WTC11 (cell line): ENCODE measurements around the gene MAPK12. TPM values are rescaled to one million over a fixed set of nuclear protein-coding genes. Genes with fewer than 3 reads are reported as not detected.

ENCODE experiments used
- ATAC-seq: fragments of 200-7000 bp; cut with Tn5 transposase; 2 replicates; pipeline ENCODE4 v1.10.0; 2021; ENCODE audit warnings: mild to moderate bottlenecking, moderate library complexity
- CTCF ChIA-PET: fragments of 300-600 bp; sonication (Branson Sonifier 250); formaldehyde crosslinking; loops from one replicate; lab custom pipeline; 2021; ENCODE audit warnings: antibody characterized with exemption; lab: Charles Lee
- POLR2A ChIA-PET: fragments of 350-600 bp; sonication (Branson Sonifier 250); formaldehyde crosslinking; loops from one replicate; lab custom pipeline; 2021; ENCODE audit warnings: antibody characterized with exemption; lab: Charles Lee
- DNase-seq: peaks from one replicate; pipeline ENCODE4 v3.0.0; 2021; ENCODE audit warnings: low spot score
- H3K27ac Mint-ChIP-seq: 2 replicates; pipeline ENCODE4 v1.8.0; 2021; ENCODE audit warnings: mixed read lengths
- H3K27me3 Mint-ChIP-seq: 2 replicates; pipeline ENCODE4 v1.8.0; 2021; ENCODE audit warnings: low read depth, mild to moderate bottlenecking, moderate library complexity, mixed read lengths
- H3K36me3 Mint-ChIP-seq: 2 replicates; pipeline ENCODE4 v1.8.0; 2021; ENCODE audit warnings: mixed read lengths
- H3K4me1 Mint-ChIP-seq: 2 replicates; pipeline ENCODE4 v1.8.0; 2022; ENCODE audit warnings: mixed read lengths
- H3K4me3 Mint-ChIP-seq: 2 replicates; pipeline ENCODE4 v1.8.0; 2021; ENCODE audit warnings: mild to moderate bottlenecking, moderate library complexity, mixed read lengths
- H3K9me3 Mint-ChIP-seq: 2 replicates; pipeline ENCODE4 v1.8.0; 2021; ENCODE audit warnings: mixed read lengths
- ARID4B ChIP-seq: sonication (generic); formaldehyde crosslinking; IDR thresholded peaks from 2 replicates; pipeline ENCODE4 v1.8.0; 2023; ENCODE audit warnings: missing genetic modification reagents, mild to moderate bottlenecking, borderline replicate concordance
- ATF2 ChIP-seq: sonication (generic); formaldehyde crosslinking; IDR thresholded peaks from 2 replicates; pipeline ENCODE4 v1.8.1; 2022; ENCODE audit warnings: low read depth, missing genetic modification reagents, borderline replicate concordance
- CREM ChIP-seq: sonication (generic); formaldehyde crosslinking; IDR thresholded peaks from 2 replicates; pipeline ENCODE4 v1.8.1; 2022; ENCODE audit warnings: mild to moderate bottlenecking, missing genetic modification reagents, moderate library complexity
- E2F1 ChIP-seq: sonication (generic); formaldehyde crosslinking; IDR thresholded peaks from 2 replicates; pipeline ENCODE4 v1.8.0; 2022; ENCODE audit warnings: mild to moderate bottlenecking, missing genetic modification reagents
- FOXP4 ChIP-seq: sonication (generic); formaldehyde crosslinking; IDR thresholded peaks from 2 replicates; pipeline ENCODE4 v1.8.0; 2022; ENCODE audit warnings: mild to moderate bottlenecking, missing genetic modification reagents
- GABPB1 ChIP-seq: sonication (generic); formaldehyde crosslinking; IDR thresholded peaks from 2 replicates; pipeline ENCODE4 v1.8.1; 2023; ENCODE audit warnings: mild to moderate bottlenecking, missing genetic modification reagents
- GTF2I ChIP-seq: fragments of 250-450 bp; sonication (Bioruptor Pico); conservative IDR thresholded peaks from 2 replicates; pipeline ENCODE4 v1.4.0; 2021; ENCODE audit warnings: mild to moderate bottlenecking
- MAX ChIP-seq: sonication (generic); formaldehyde crosslinking; IDR thresholded peaks from 2 replicates; pipeline ENCODE4 v1.8.0; 2022; ENCODE audit warnings: mild to moderate bottlenecking, missing genetic modification reagents
- SP1 ChIP-seq: sonication (generic); formaldehyde crosslinking; conservative IDR thresholded peaks from 2 replicates; pipeline ENCODE4 v1.8.1; 2022; ENCODE audit warnings: missing genetic modification reagents
- USF1 ChIP-seq: sonication (generic); formaldehyde crosslinking; IDR thresholded peaks from 2 replicates; pipeline ENCODE4 v1.8.0; 2022; ENCODE audit warnings: mild to moderate bottlenecking, missing genetic modification reagents
- USF2 ChIP-seq: sonication (generic); formaldehyde crosslinking; IDR thresholded peaks from 2 replicates; pipeline ENCODE4 v1.8.1; 2023; ENCODE audit warnings: mild to moderate bottlenecking, missing genetic modification reagents, moderate library complexity
- ZNF121 ChIP-seq: sonication (generic); formaldehyde crosslinking; IDR thresholded peaks from 2 replicates; pipeline ENCODE4 v1.8.0; 2023; ENCODE audit warnings: missing genetic modification reagents
- total RNA-seq: library from RNA; stranded (reverse); gene quantifications from 3 replicates; pipeline ENCODE4 v1.2.3, GENCODE V29; 2021

Gene MAPK12
- total RNA-seq, 1 experiment from 2014 or later, result 31.0 TPM

GRCh38 chr22:50219800-50220602, 41.5 kb downstream of the MAPK12 start (continued):
- TF ChIP-seq GABPB1 (CRISPR knock-in tag), result no peak
- no peak for TF ChIP-seq FOXP4 (CRISPR knock-in tag)
- no peak for TF ChIP-seq ZNF121
- TF ChIP-seq ATF2 (CRISPR knock-in tag), result no peak
- no peak for TF ChIP-seq SP1 (CRISPR knock-in tag)
- no peak for TF ChIP-seq GTF2I (CRISPR knock-in tag)

GRCh38 chr22:50218996-50219727, 42.3 kb downstream of the MAPK12 start:
- Mint-ChIP-seq H3K27ac (no peak overlapping the region), H3K9me3 (no peaks in the 10 kb centered on the region), H3K36me3 (peaks cover 38% of the 10 kb centered on the region), H3K4me3 (no peak overlapping the region), H3K27me3 (no peaks in the 10 kb centered on the region), H3K4me1 (peaks cover 5% of the 10 kb centered on the region; the same call in 1 of the 2 replicates)
- ChIA-PET CTCF (interaction anchor here (0.6 to 1.8 kb wide), 5 partner anchors 11 to 147 kb away, joined by 3 to 7 read pairs (median 3); partner anchors contain the start of gene HDAC10), POLR2A (no interaction called here)
- peak; percentile 81 for ATAC-seq
- TF ChIP-seq CREM (CRISPR knock-in tag) (no peak), USF2 (CRISPR knock-in tag) (peak; percentile 86), E2F1 (CRISPR knock-in tag) (peak; percentile 48; the same call in 1 of the 2 replicates), SP1 (CRISPR knock-in tag) (peak; percentile 53; the same call in 1 of the 2 replicates), ARID4B (CRISPR knock-in tag) (no peak), MAX (CRISPR knock-in tag) (peak; percentile 87), USF1 (CRISPR knock-in tag) (peak; percentile 90)
- TF ChIP-seq, all 79 proteins: peak for 5
- peak; percentile 64 for DNase-seq
